22Rv1 (cell line): ENCODE data around the gene CLK3.

ENCODE experiments used
- H3K27ac ChIP-seq: fragments of 450-650 bp; 2 replicates; pipeline ENCODE4 v1.5.1; 2017
- CTCF ChIP-seq: fragments of 450-650 bp; IDR thresholded peaks from 2 replicates; pipeline ENCODE4 v1.5.1; 2017; ENCODE audit warnings: mild to moderate bottlenecking
- ZFX ChIP-seq: fragments of 450-650 bp; IDR thresholded peaks from 2 replicates; pipeline ENCODE4 v1.6.1; 2017; ENCODE audit warnings: antibody characterized with exemption, borderline replicate concordance

The CLK3 gene

GRCh38 chr15:74667975-74668374 lies 52.3 kb downstream of the CLK3 start:
- TF ChIP-seq CTCF = no peak
- TF ChIP-seq ZFX = no peak
- no peak overlapping the region for H3K27ac ChIP-seq

GRCh38 chr15:74669627-74670026 lies 54.0 kb downstream of the CLK3 start:
- TF ChIP-seq ZFX (no peak), CTCF (no peak)
- no peak overlapping the region for H3K27ac ChIP-seq

- TF ChIP-seq CTCF (no peak), ZFX (no peak)
- no peak overlapping the region for H3K27ac ChIP-seq
Measured at GRCh38 chr15:74674161-74674560, 58.5 kb downstream of the CLK3 start.

- no peak overlapping the region for H3K27ac ChIP-seq
- no peak for TF ChIP-seq CTCF
- no peak for TF ChIP-seq ZFX
Measured at GRCh38 chr15:74676801-74677200, 61.2 kb downstream of the CLK3 start.
